HCT116 (cell line): ENCODE data around the gene SLC9C2. TPM values are rescaled to one million over a fixed set of nuclear protein-coding genes. Genes with fewer than 3 reads are reported as not detected.

Experiments
- ATAC-seq: fragments of 200-7000 bp; cut with Tn5 transposase; 2 replicates; pipeline ENCODE4 v1.9.1; 2020; ENCODE audit warnings: mild to moderate bottlenecking, moderate library complexity
- BruUV-seq: library from RNA; stranded (reverse); fragments of 400-500 nt; replicated peaks from 2 replicates; lab custom pipeline; 2021; lab: Mats Ljungman, UMichigan
- CTCF ChIA-PET: fragments of 300-600 bp; sonication (Branson Sonifier 250); formaldehyde crosslinking; loops from one replicate; lab custom pipeline; 2021; ENCODE audit warnings: antibody characterized with exemption; lab: Charles Lee
- POLR2A ChIA-PET: fragments of 300-600, 350-600 bp; sonication (Branson Sonifier 250); formaldehyde crosslinking; loops from one replicate; lab custom pipeline; 2021; ENCODE audit warnings: antibody characterized with exemption; lab: Charles Lee
- RAD21 ChIA-PET, 2 experiments: fragments of 300-600 bp; sonication (Branson Sonifier 250); formaldehyde crosslinking; loops; one replicate each; lab custom pipeline; 2023; ENCODE audit warnings: low total read pairs in 2 of 2; ENCODE audit not compliant: uncharacterized antibody in 2 of 2, unreplicated experiment in 2 of 2, low non-redundant PET in 1 of 2; lab: Charles Lee
- DNase-seq: peaks from one replicate; pipeline ENCODE4 v3.0.0-alpha.2; 2010; ENCODE audit warnings: low read depth, low spot score
- H2AFZ ChIP-seq: fragments of 200-600 bp; shearing (Covaris generic), sonication (generic); 2 replicates; pipeline ENCODE4 v1.6.1; 2017; ENCODE audit warnings: low read depth, mixed run types, mixed read lengths, antibody characterized with exemption, low read length; ENCODE audit not compliant: poor library complexity, severe bottlenecking
- H3K27ac ChIP-seq: 2 replicates; pipeline ENCODE4 v1.5.1; 2012; ENCODE audit warnings: low read depth, low read length
- H3K27me3 ChIP-seq: fragments of 200-600 bp; sonication (generic); 2 replicates; pipeline ENCODE4 v1.6.1; 2016; ENCODE audit warnings: mixed run types, low read length, mixed read lengths; ENCODE audit not compliant: insufficient read depth
- H3K36me3 ChIP-seq, 2 experiments: fragments of 200-500 bp in 1 of 2; fragments of 200-600 bp in 1 of 2; sonication (Bioruptor generic) in 1 of 2; sonication (generic) in 1 of 2; 2 replicates each; pipeline versions ENCODE4 v1.5.1 to v1.6.1; 2014 to 2016; ENCODE audit warnings: low read length in 2 of 2, inconsistent platforms in 1 of 2, mixed read lengths in 1 of 2, mixed run types in 1 of 2; ENCODE audit not compliant: insufficient read depth in 2 of 2, control insufficient read depth in 1 of 2
- H3K4me1 ChIP-seq, 2 experiments: fragments of 200-600 bp in 1 of 2; sonication (generic) in 1 of 2; 2 replicates each; pipeline versions ENCODE4 v1.5.1 to v1.6.1; 2012 to 2017; ENCODE audit warnings: low read length in 2 of 2, inconsistent platforms in 1 of 2, mild to moderate bottlenecking in 1 of 2, mixed read lengths in 1 of 2, mixed run types in 1 of 2, moderate library complexity in 1 of 2; ENCODE audit not compliant: insufficient read depth in 2 of 2, control insufficient read depth in 1 of 2
- H3K4me2 ChIP-seq: fragments of 200-600 bp; sonication (generic); 2 replicates; pipeline ENCODE4 v1.6.1; 2017; ENCODE audit warnings: mixed run types, low read length, mixed read lengths
- H3K4me3 ChIP-seq, 2 experiments: fragments of 200-600 bp in 1 of 2; sonication (generic) in 1 of 2; replicated peaks in 1 of 2; 2 replicates each; pipeline ENCODE4 v1.5.1; 2011 to 2016; ENCODE audit warnings: low read length in 2 of 2, control low read depth in 1 of 2, low read depth in 1 of 2, mild to moderate bottlenecking in 1 of 2, mixed read lengths in 1 of 2, mixed run types in 1 of 2
- H3K79me2 ChIP-seq: fragments of 200-600 bp; sonication (generic); 2 replicates; pipeline ENCODE4 v1.6.1; 2017; ENCODE audit warnings: mild to moderate bottlenecking, mixed run types, low read length, moderate library complexity, mixed read lengths; ENCODE audit not compliant: insufficient read depth
- H3K9ac ChIP-seq: fragments of 200-600 bp; sonication (generic); 2 replicates; pipeline ENCODE4 v1.6.1; 2016; ENCODE audit warnings: low read length, mixed read lengths
- H3K9me2 ChIP-seq: fragments of 200-600 bp; sonication (generic), shearing (Covaris generic); 2 replicates; pipeline ENCODE4 v1.6.1; 2017; ENCODE audit warnings: mixed run types, mild to moderate bottlenecking, moderate library complexity; ENCODE audit not compliant: insufficient read depth
- H3K9me3 ChIP-seq, 2 experiments: fragments of 200-500 bp in 1 of 2; fragments of 200-600 bp in 1 of 2; sonication (Bioruptor generic) in 1 of 2; sonication (generic) in 1 of 2; 2 replicates each; pipeline ENCODE4 v1.6.1; 2014 to 2017; ENCODE audit warnings: low read length in 2 of 2, mixed read lengths in 2 of 2, inconsistent platforms in 1 of 2, low read depth in 1 of 2, mild to moderate bottlenecking in 1 of 2, mixed run types in 1 of 2, moderate library complexity in 1 of 2; ENCODE audit not compliant: control insufficient read depth in 1 of 2, insufficient read depth in 1 of 2
- H4K20me1 ChIP-seq: fragments of 200-600 bp; sonication (generic), shearing (Covaris generic); 2 replicates; pipeline ENCODE4 v1.6.1; 2017; ENCODE audit warnings: mixed run types, mild to moderate bottlenecking, moderate library complexity; ENCODE audit not compliant: insufficient read depth
- CBX3 ChIP-seq: IDR thresholded peaks from 2 replicates; pipeline ENCODE4 v1.6.1; 2012; ENCODE audit warnings: low read depth
- CEBPB ChIP-seq: IDR thresholded peaks from 2 replicates; pipeline ENCODE4 v1.6.1; 2012; ENCODE audit warnings: low read depth
- EGR1 ChIP-seq: IDR thresholded peaks from 2 replicates; pipeline ENCODE4 v1.6.1; 2012; ENCODE audit warnings: low read depth
- EZH2 ChIP-seq: fragments of 200-600 bp; sonication (generic); IDR thresholded peaks from 2 replicates; pipeline ENCODE4 v1.6.1; 2017; ENCODE audit warnings: antibody characterized with exemption, mixed run types
- EZH2phosphoT487 ChIP-seq: fragments of 200-600 bp; IDR thresholded peaks from 2 replicates; pipeline ENCODE4 v1.6.1; 2018; ENCODE audit warnings: antibody characterized with exemption, borderline replicate concordance
- POLR2A ChIP-seq: IDR thresholded peaks from 2 replicates; pipeline ENCODE4 v1.7.0; 2011; ENCODE audit warnings: borderline replicate concordance; ENCODE audit not compliant: insufficient read depth, insufficient read length; ENCODE audit errors: extremely low read depth
- SIN3A ChIP-seq: IDR thresholded peaks from 2 replicates; pipeline ENCODE4 v1.6.1; 2012; ENCODE audit warnings: low read depth
- TCF7L2 ChIP-seq: IDR thresholded peaks from 2 replicates; pipeline ENCODE4 v1.7.0; 2011; ENCODE audit warnings: borderline replicate concordance, inconsistent platforms; ENCODE audit not compliant: insufficient read depth, insufficient read length; ENCODE audit errors: extremely low read depth
- YY1 ChIP-seq: IDR thresholded peaks from 2 replicates; pipeline ENCODE4 v1.6.1; 2011; ENCODE audit warnings: low read length, low read depth, moderate library complexity, mild to moderate bottlenecking; ENCODE audit not compliant: insufficient replicate concordance; ENCODE audit errors: extremely low read depth
- ZNF274 ChIP-seq: fragments of 200-500 bp; sonication (Bioruptor generic); IDR thresholded peaks from 2 replicates; pipeline ENCODE4 v1.6.1; 2014; ENCODE audit warnings: mild to moderate bottlenecking, low read depth, low read length, inconsistent platforms
- intact Hi-C: fragments of 100-400 bp; cut with micrococcal nuclease; formaldehyde crosslinking; loops from 2 replicates; pipeline ENCODE4 v1.10.0; 2022
- total RNA-seq: library from RNA; stranded (reverse); gene quantifications from one replicate; pipeline ENCODE4 v1.2.1, GENCODE V29; 2021; ENCODE audit not compliant: unreplicated experiment
- TF ChIP-seq, protein P1 (sequence below), 3 experiments: fragments of 200-600 bp in 1 of 3; sonication (generic) in 1 of 3; IDR thresholded peaks in 2 of 3; conservative IDR thresholded peaks in 1 of 3; 2 replicates each; pipeline ENCODE4 v1.5.1; 2012 to 2017; ENCODE audit warnings: low read depth in 2 of 3, low read length in 2 of 3, antibody characterized with exemption in 1 of 3, borderline replicate concordance in 1 of 3, control low read depth in 1 of 3, mild to moderate bottlenecking in 1 of 3, mixed read lengths in 1 of 3, mixed run types in 1 of 3, moderate library complexity in 1 of 3; ENCODE audit not compliant: insufficient read depth in 1 of 3
- TF ChIP-seq, protein P2 (sequence below): IDR thresholded peaks from 2 replicates; pipeline ENCODE4 v1.6.1; 2011; ENCODE audit warnings: mild to moderate bottlenecking, low read length, moderate library complexity; ENCODE audit not compliant: insufficient replicate concordance; ENCODE audit errors: extremely low read depth
- TF ChIP-seq, protein P3 (sequence below): IDR thresholded peaks from 2 replicates; pipeline ENCODE4 v1.6.1; 2012

Gene SLC9C2
- total RNA-seq, 1 experiment from 2014 or later: not detected

DNA sequence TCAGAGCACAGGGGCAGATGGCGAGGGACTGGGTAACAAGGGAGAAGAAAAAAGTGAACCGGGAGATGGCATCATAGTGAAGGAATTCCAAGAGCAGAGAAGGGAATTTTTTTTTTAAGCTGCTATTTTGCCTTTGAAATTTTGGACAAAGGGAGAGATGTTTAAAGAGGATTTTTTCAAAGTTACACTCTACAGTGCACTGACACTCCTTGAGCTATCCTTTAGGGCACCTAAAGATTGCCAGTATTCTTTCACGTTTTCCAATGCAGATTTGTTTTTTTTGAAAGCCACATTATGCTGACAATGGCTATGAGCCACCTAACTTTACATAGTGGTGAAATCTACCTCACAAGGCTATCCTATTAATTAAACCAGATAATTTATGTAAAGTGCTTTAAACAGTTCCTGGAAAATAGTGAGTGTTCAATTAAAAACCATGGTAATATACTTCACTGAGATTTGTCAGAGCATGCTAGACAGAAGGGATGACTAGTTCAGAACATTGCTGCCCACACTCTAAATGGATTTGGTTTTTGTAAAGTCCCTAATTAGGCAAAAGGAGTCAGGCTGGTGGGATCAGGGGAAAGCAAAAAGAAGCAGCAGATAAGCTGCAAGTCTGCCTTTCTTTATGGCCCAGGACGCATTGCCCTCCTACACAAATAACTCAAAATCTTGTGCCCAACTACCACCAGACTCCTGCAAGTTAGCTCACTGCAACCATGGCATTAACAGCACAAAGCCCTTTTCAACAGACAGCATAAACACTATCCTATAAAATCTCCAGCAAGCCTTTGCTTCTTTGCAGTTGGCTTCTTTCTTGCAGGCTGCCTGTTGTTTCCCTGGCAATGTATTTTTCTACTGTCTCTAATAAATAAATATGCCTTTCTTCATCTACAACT lies 71.8 kb downstream of the SLC9C2 start:
- ATAC-seq (no peak), DNase-seq (no peak)
- no peaks in the 10 kb centered on the region for H3K4me1 ChIP-seq
- ChIA-PET CTCF (no interaction called here), POLR2A (no interaction called here)
- no peak overlapping the region for H3K4me3 ChIP-seq
- H3K27ac ChIP-seq: no peak overlapping the region
- no peaks in the 10 kb centered on the region for H3K9me3 ChIP-seq
- H3K36me3 ChIP-seq: no peaks in the 10 kb centered on the region
- intact Hi-C loops: no loop called here
- H3K9me2 ChIP-seq: peaks cover 6% of the 10 kb centered on the region; the same call in 1 of the 2 replicates
- H3K9ac ChIP-seq: no peak overlapping the region
- no peaks in the 10 kb centered on the region for H3K27me3 ChIP-seq
- TF ChIP-seq EZH2phosphoT487 (no peak), POLR2A (no peak), CEBPB (no peak), SIN3A (no peak), EGR1 (no peak), TCF7L2 (no peak), CBX3 (no peak), YY1 (no peak), ZNF274 (no peak), EZH2 (no peak)
- TF ChIP-seq, protein P1, sequence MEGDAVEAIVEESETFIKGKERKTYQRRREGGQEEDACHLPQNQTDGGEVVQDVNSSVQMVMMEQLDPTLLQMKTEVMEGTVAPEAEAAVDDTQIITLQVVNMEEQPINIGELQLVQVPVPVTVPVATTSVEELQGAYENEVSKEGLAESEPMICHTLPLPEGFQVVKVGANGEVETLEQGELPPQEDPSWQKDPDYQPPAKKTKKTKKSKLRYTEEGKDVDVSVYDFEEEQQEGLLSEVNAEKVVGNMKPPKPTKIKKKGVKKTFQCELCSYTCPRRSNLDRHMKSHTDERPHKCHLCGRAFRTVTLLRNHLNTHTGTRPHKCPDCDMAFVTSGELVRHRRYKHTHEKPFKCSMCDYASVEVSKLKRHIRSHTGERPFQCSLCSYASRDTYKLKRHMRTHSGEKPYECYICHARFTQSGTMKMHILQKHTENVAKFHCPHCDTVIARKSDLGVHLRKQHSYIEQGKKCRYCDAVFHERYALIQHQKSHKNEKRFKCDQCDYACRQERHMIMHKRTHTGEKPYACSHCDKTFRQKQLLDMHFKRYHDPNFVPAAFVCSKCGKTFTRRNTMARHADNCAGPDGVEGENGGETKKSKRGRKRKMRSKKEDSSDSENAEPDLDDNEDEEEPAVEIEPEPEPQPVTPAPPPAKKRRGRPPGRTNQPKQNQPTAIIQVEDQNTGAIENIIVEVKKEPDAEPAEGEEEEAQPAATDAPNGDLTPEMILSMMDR (IDR thresholded peaks at IDR 0.05 in 2 of 3, conservative IDR thresholded peaks at IDR 0.05 in 1 of 3; ENCODE audit: borderline replicate concordance in 1 of 3, insufficient read depth in 1 of 3, low read depth in 2 of 3, low read length in 2 of 3): no peak
- TF ChIP-seq, protein P2, sequence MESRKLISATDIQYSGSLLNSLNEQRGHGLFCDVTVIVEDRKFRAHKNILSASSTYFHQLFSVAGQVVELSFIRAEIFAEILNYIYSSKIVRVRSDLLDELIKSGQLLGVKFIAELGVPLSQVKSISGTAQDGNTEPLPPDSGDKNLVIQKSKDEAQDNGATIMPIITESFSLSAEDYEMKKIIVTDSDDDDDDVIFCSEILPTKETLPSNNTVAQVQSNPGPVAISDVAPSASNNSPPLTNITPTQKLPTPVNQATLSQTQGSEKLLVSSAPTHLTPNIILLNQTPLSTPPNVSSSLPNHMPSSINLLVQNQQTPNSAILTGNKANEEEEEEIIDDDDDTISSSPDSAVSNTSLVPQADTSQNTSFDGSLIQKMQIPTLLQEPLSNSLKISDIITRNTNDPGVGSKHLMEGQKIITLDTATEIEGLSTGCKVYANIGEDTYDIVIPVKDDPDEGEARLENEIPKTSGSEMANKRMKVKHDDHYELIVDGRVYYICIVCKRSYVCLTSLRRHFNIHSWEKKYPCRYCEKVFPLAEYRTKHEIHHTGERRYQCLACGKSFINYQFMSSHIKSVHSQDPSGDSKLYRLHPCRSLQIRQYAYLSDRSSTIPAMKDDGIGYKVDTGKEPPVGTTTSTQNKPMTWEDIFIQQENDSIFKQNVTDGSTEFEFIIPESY: no peak
- TF ChIP-seq, protein P3, sequence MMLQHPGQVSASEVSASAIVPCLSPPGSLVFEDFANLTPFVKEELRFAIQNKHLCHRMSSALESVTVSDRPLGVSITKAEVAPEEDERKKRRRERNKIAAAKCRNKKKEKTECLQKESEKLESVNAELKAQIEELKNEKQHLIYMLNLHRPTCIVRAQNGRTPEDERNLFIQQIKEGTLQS: no peak
- TF ChIP-seq, all 23 proteins: peak for 0
- BruUV-seq: no TSS peak
- Histone ChIP-seq H3K79me2 (no peaks in the 10 kb centered on the region), H4K20me1 (no peaks in the 10 kb centered on the region), H3K4me2 (no peak overlapping the region), H2AFZ (no peak overlapping the region)
- RAD21 ChIA-PET: no interaction called here
